SJSA1 (cell line): ENCODE results near the gene DNER. TPM values are rescaled to one million over a fixed set of nuclear protein-coding genes. Genes with fewer than 3 reads are reported as not detected.

Source experiments
- DNase-seq, 2 experiments: peaks; one replicate each; pipeline ENCODE4 v3.0.0-alpha.2; 2015 to 2020; ENCODE audit warnings: low spot score in 2 of 2, low read depth in 1 of 2
- H3K27ac ChIP-seq: fragments of 250-450 bp; sonication (Bioruptor Pico); 2 replicates; pipeline ENCODE4 v1.5.1; 2020; ENCODE audit warnings: mild to moderate bottlenecking, moderate library complexity
- H3K27me3 ChIP-seq: fragments of 250-450 bp; sonication (Bioruptor Pico); replicated peaks from 2 replicates; pipeline ENCODE4 v1.5.1; 2020; ENCODE audit warnings: mild to moderate bottlenecking, moderate library complexity
- H3K36me3 ChIP-seq: fragments of 250-450 bp; sonication (Bioruptor Pico); 2 replicates; pipeline ENCODE4 v1.5.1; 2020; ENCODE audit warnings: mild to moderate bottlenecking
- H3K4me1 ChIP-seq: fragments of 250-450 bp; sonication (Bioruptor Pico); replicated peaks from 2 replicates; pipeline ENCODE4 v1.6.1; 2021; ENCODE audit warnings: mild to moderate bottlenecking
- H3K4me3 ChIP-seq: fragments of 250-450 bp; sonication (Bioruptor Pico); 2 replicates; pipeline ENCODE4 v1.5.1; 2020; ENCODE audit warnings: mild to moderate bottlenecking
- H3K9me3 ChIP-seq: fragments of 250-450 bp; sonication (Bioruptor Pico); replicated peaks from 2 replicates; pipeline ENCODE4 v1.5.1; 2020; ENCODE audit warnings: mild to moderate bottlenecking
- total RNA-seq: library from RNA; depleted of rRNA; stranded (reverse); fragments of >200 nt; shearing (Covaris generic); gene quantifications from 2 replicates; pipeline ENCODE4 v1.2.3, GENCODE V29; 2014; rRNA removed

DNER gene
- total RNA-seq, 1 experiment from 2014 or later: 0.05 TPM

GRCh38 chr2:229330952-229331351 lies 383.4 kb downstream of the DNER start:
- Histone ChIP-seq H3K4me1 (no peaks in the 10 kb centered on the region), H3K36me3 (no peaks in the 10 kb centered on the region), H3K9me3 (no peaks in the 10 kb centered on the region), H3K27me3 (no peaks in the 10 kb centered on the region; the same call in 1 of the 2 replicates), H3K27ac (no peak overlapping the region), H3K4me3 (no peak overlapping the region)
- DNase-seq: no peak

DNA sequence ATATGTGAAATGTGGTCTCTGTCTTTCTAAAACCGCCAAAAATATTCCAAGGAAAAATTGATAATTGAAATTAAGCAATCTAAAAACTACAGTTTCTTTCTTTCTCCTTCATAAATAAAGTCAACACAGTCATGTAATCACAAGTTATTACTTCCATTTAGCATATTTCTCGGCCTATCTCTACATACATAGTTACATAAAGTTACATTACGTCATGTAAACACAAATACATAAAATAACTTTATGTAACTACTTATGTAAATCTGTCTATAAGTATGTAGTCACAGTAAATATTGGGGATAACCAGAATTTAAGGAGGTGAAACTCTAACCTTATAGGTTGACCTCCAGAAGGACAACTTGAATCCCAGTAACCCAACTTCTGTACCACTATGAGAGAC lies 394.8 kb downstream of the DNER start:
- no peak overlapping the region for H3K4me3 ChIP-seq
- H3K36me3 ChIP-seq: no peaks in the 10 kb centered on the region
- H3K27ac ChIP-seq: no peak overlapping the region
- H3K4me1 ChIP-seq: no peaks in the 10 kb centered on the region
- no peaks in the 10 kb centered on the region; the same call in 1 of the 2 replicates for H3K9me3 ChIP-seq
- no peaks in the 10 kb centered on the region for H3K27me3 ChIP-seq
- DNase-seq: no peak

GRCh38 chr2:229314117-229314516 lies 400.2 kb downstream of the DNER start:
- Histone ChIP-seq H3K36me3 (no peaks in the 10 kb centered on the region), H3K4me1 (no peaks in the 10 kb centered on the region), H3K27ac (no peak overlapping the region), H3K27me3 (no peaks in the 10 kb centered on the region), H3K9me3 (no peaks in the 10 kb centered on the region), H3K4me3 (no peak overlapping the region)
- no peak for DNase-seq

- no peaks in the 10 kb centered on the region for H3K36me3 ChIP-seq
- no peak for DNase-seq
- no peak overlapping the region for H3K4me3 ChIP-seq
- no peak overlapping the region for H3K27ac ChIP-seq
- H3K9me3 ChIP-seq: no peaks in the 10 kb centered on the region
- no peaks in the 10 kb centered on the region for H3K27me3 ChIP-seq
- no peaks in the 10 kb centered on the region for H3K4me1 ChIP-seq
These were observed 400.8 kb downstream of the DNER start for GRCh38 chr2:229313591-229313990.

Other genes starting within 250 kb of the DNER start
- gene TRIP12, start 207.5 kb upstream of the DNER start, total RNA-seq: 83.1 and 139 TPM in 2 replicates
- gene FBXO36, start 207.9 kb upstream of the DNER start, total RNA-seq: 3.8 and 4.6 TPM in 2 replicates